SK-N-SH (cell line): ENCODE data around the gene GGT5. TPM values are rescaled to one million over a fixed set of nuclear protein-coding genes. Genes with fewer than 3 reads are reported as not detected.
A peak's percentile ranks its signal among the peaks of the same experiment; 100 is the strongest.
"Not testable (repeated sequence)": the region's sequence is repeated elsewhere in the genome, so short reads cannot be mapped to it uniquely, and the experiment has no call there.

Source experiments
- CTCF ChIA-PET: fragments of 300-600, 350-600 bp; formaldehyde crosslinking; extraction: SDS; loops from one replicate; lab custom pipeline; 2021; lab: Yijun Ruan, JAX
- POLR2A ChIA-PET: fragments of 350-600 bp; sonication (Branson Sonifier 250); formaldehyde crosslinking; extraction: SDS; loops from one replicate; lab custom pipeline; 2020; ENCODE audit warnings: antibody characterized with exemption, inconsistent platforms; lab: Yijun Ruan, JAX
- DNase-seq: peaks from one replicate; pipeline ENCODE4 v3.0.0; 2012
- H2AFZ ChIP-seq: fragments of 200-600 bp; sonication (generic); 2 replicates; pipeline ENCODE4 v1.8.1; 2016; ENCODE audit warnings: antibody characterized with exemption, mild to moderate bottlenecking, low read depth
- H3F3A ChIP-seq: fragments of 200-600 bp; sonication (generic); replicated peaks from 2 replicates; pipeline ENCODE3; 2016; ENCODE audit warnings: antibody characterized with exemption, mild to moderate bottlenecking; ENCODE audit not compliant: insufficient read depth
- H3K27ac ChIP-seq, 2 experiments: fragments of 200-500 bp in 1 of 2; fragments of 200-600 bp in 1 of 2; sonication (Bioruptor generic) in 1 of 2; sonication (generic), shearing (Covaris generic) in 1 of 2; 2 replicates each; pipeline versions ENCODE4 v1.5.1 to v1.6.1; 2014 to 2016; ENCODE audit warnings: low read depth in 2 of 2, inconsistent platforms in 1 of 2, low read length in 1 of 2, mild to moderate bottlenecking in 1 of 2, mixed read lengths in 1 of 2
- H3K27me3 ChIP-seq: fragments of 200-600 bp; sonication (generic), shearing (Covaris generic); 2 replicates; pipeline ENCODE4 v1.6.1; 2016; ENCODE audit warnings: mixed run types; ENCODE audit not compliant: insufficient read depth
- H3K36me3 ChIP-seq, 2 experiments: fragments of 200-500 bp in 1 of 2; fragments of 200-600 bp in 1 of 2; sonication (Bioruptor generic) in 1 of 2; sonication (generic) in 1 of 2; replicated peaks in 1 of 2; 2 replicates each; pipeline versions ENCODE3 to v1.5.1; 2014 to 2016; ENCODE audit warnings: low read length in 1 of 2, mild to moderate bottlenecking in 1 of 2; ENCODE audit not compliant: insufficient read depth in 2 of 2, control insufficient read depth in 1 of 2
- H3K4me1 ChIP-seq, 2 experiments: fragments of 200-500 bp in 1 of 2; fragments of 200-600 bp in 1 of 2; sonication (Bioruptor generic) in 1 of 2; sonication (generic), shearing (Covaris generic) in 1 of 2; 2 replicates each; pipeline versions ENCODE4 v1.5.1 to v1.6.1; 2014 to 2016; ENCODE audit warnings: low read depth in 1 of 2, low read length in 1 of 2, mixed run types in 1 of 2; ENCODE audit not compliant: insufficient read depth in 2 of 2, control insufficient read depth in 1 of 2
- H3K4me2 ChIP-seq: fragments of 200-600 bp; sonication (generic), shearing (Covaris generic); 2 replicates; pipeline ENCODE4 v1.6.1; 2017; ENCODE audit warnings: mixed run types
- H3K4me3 ChIP-seq, 2 experiments: fragments of 200-500 bp in 1 of 2; fragments of 200-600 bp in 1 of 2; sonication (Bioruptor generic) in 1 of 2; sonication (generic), shearing (Covaris generic) in 1 of 2; 2 replicates each; pipeline versions ENCODE4 v1.5.1 to v1.8.1; 2014 to 2016; ENCODE audit warnings: low read depth in 2 of 2, inconsistent platforms in 1 of 2, low read length in 1 of 2, mild to moderate bottlenecking in 1 of 2, mixed read lengths in 1 of 2, moderate library complexity in 1 of 2
- H3K79me2 ChIP-seq: fragments of 200-600 bp; sonication (generic); 2 replicates; pipeline ENCODE4 v1.8.1; 2017; ENCODE audit warnings: mild to moderate bottlenecking; ENCODE audit not compliant: insufficient read depth
- H3K9ac ChIP-seq: fragments of 200-600 bp; sonication (generic); 2 replicates; pipeline ENCODE4 v1.6.1; 2017; ENCODE audit warnings: mixed run types
- H3K9me2 ChIP-seq: fragments of 200-600 bp; sonication (generic); 2 replicates; pipeline ENCODE4 v1.6.1; 2017; ENCODE audit warnings: mixed run types
- H3K9me3 ChIP-seq: fragments of 200-600 bp; sonication (generic); 2 replicates; pipeline ENCODE4 v1.6.1; 2017; ENCODE audit warnings: mixed run types, mild to moderate bottlenecking, moderate library complexity
- H4K20me1 ChIP-seq: fragments of 200-600 bp; sonication (generic); 2 replicates; pipeline ENCODE4 v1.6.1; 2017; ENCODE audit warnings: mild to moderate bottlenecking, mixed run types; ENCODE audit not compliant: insufficient read depth
- RAD21 ChIP-seq: IDR thresholded peaks from 2 replicates; pipeline ENCODE4 v1.6.1; 2012; ENCODE audit warnings: mild to moderate bottlenecking, low read length
- SMC3 ChIP-seq: IDR thresholded peaks from 2 replicates; pipeline ENCODE4 v1.6.1; 2012; ENCODE audit warnings: low read depth, low read length, improper control_type of control experiment
- WGBS: methylation state at CpG from one replicate; pipeline ENCODE4 v1.1.6; 2017; ENCODE audit warnings: low lambda C conversion rate; 5-methylcytosine and 5-hydroxymethylcytosine counted together
- polyA plus RNA-seq, 3 experiments: library from polyadenylated mRNA; depleted of rRNA; stranded (reverse); fragments of >200 nt; gene quantifications; 2 replicates each; pipeline ENCODE4 v1.2.3, GENCODE V29; 2012
- TF ChIP-seq, protein P1 (sequence below): fragments of 200-600 bp; sonication (generic); IDR thresholded peaks from 2 replicates; pipeline ENCODE4 v1.6.1; 2017; ENCODE audit warnings: antibody characterized with exemption, mild to moderate bottlenecking, moderate library complexity

The GGT5 gene
- polyA plus RNA-seq, 1 of the 3 experiments (the other 2 are of a cell fraction) = 4.6 TPM

- WGBS = 40% methylated on average over 1 of the region's 10 CpGs
- DNase-seq = peak; percentile 69
- H3K36me3 ChIP-seq, H3K9me2 ChIP-seq, H3K9me3 ChIP-seq, H3F3A ChIP-seq, H3K4me3 ChIP-seq, H3K4me1 ChIP-seq, H4K20me1 ChIP-seq, H3K4me2 ChIP-seq, CTCF ChIA-PET, H3K27me3 ChIP-seq, H3K27ac ChIP-seq, H3K9ac ChIP-seq, H3K79me2 ChIP-seq, POLR2A ChIA-PET: not testable (repeated sequence)
- TF ChIP-seq, protein P1, sequence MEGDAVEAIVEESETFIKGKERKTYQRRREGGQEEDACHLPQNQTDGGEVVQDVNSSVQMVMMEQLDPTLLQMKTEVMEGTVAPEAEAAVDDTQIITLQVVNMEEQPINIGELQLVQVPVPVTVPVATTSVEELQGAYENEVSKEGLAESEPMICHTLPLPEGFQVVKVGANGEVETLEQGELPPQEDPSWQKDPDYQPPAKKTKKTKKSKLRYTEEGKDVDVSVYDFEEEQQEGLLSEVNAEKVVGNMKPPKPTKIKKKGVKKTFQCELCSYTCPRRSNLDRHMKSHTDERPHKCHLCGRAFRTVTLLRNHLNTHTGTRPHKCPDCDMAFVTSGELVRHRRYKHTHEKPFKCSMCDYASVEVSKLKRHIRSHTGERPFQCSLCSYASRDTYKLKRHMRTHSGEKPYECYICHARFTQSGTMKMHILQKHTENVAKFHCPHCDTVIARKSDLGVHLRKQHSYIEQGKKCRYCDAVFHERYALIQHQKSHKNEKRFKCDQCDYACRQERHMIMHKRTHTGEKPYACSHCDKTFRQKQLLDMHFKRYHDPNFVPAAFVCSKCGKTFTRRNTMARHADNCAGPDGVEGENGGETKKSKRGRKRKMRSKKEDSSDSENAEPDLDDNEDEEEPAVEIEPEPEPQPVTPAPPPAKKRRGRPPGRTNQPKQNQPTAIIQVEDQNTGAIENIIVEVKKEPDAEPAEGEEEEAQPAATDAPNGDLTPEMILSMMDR = peak; percentile 57
- TF ChIP-seq SMC3 (peak; percentile 57), RAD21 (peak; percentile 65)
- H2AFZ ChIP-seq = 0 out of 2 replicates have a peak overlapping the region, but pooled peaks have one; percentile 22
These were observed 14.6 kb upstream of the GGT5 start for GRCh38 chr22:24259459-24259858.

DNA sequence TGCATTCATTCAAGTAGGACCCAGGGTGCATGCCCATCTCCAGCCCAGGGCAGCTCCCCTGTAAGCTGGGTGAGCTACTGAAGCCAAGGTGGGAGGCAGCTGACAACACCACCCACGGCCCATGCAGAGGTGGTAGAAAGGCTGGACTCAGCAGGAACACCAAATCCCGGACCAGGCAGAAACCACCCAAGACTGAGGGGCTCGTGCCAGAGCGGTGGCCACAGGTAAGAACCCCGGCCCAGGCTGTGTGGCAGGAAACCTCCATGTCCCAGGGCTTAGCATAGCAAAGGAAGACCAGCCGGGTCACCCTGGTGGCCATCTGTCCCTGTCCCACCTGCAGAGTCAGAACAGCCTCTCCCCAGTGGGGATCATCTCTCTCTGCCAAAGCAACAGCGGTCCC, 11.9 kb upstream of the GGT5 start:
- WGBS = 93% methylated on average over 5 of the region's 7 CpGs
- H3K27ac ChIP-seq, H3K4me3 ChIP-seq, H3K79me2 ChIP-seq, H4K20me1 ChIP-seq, H3F3A ChIP-seq, H3K9me2 ChIP-seq, DNase-seq, POLR2A ChIA-PET, H3K27me3 ChIP-seq, H3K36me3 ChIP-seq, H3K9ac ChIP-seq, H2AFZ ChIP-seq, H3K9me3 ChIP-seq, CTCF ChIA-PET, H3K4me1 ChIP-seq, H3K4me2 ChIP-seq: not testable (repeated sequence)

- 94% methylated on average over 3 of the region's 13 CpGs for WGBS
- H3K4me3 ChIP-seq, H3K4me1 ChIP-seq, H3K4me2 ChIP-seq, H4K20me1 ChIP-seq, CTCF ChIA-PET, H3F3A ChIP-seq, H3K9me3 ChIP-seq, H3K9ac ChIP-seq, H3K36me3 ChIP-seq, DNase-seq, H3K79me2 ChIP-seq, H2AFZ ChIP-seq, H3K27me3 ChIP-seq, POLR2A ChIA-PET, H3K9me2 ChIP-seq, H3K27ac ChIP-seq: not testable (repeated sequence)
These were observed 11.3 kb upstream of the GGT5 start for GRCh38 chr22:24256136-24256535.

DNA sequence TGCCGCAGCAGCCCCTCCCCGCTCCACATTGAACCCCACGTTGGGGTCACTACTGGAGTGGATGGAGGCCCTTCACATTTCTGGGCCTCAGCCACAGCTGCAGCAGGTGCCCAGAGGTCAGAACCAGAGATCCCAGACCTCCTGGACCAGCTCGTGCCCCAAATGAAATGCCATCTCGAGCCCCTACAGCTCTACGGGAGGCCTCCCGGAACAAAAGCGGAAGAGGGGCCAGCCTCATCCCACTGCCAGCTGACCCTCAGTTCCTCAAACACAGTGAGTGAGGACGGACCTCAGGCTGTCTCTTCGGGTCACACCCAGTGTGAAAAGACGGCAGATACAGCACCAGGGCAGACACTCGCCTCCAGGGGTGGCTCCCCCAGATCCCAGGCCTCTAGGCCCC, 8.2 kb upstream of the GGT5 start:
- H3K36me3 ChIP-seq, H3K9me3 ChIP-seq, H3K9me2 ChIP-seq, H3K27ac ChIP-seq, DNase-seq, H4K20me1 ChIP-seq, H3K27me3 ChIP-seq, H3K4me2 ChIP-seq, H2AFZ ChIP-seq, H3K4me3 ChIP-seq, H3K4me1 ChIP-seq, POLR2A ChIA-PET, H3K79me2 ChIP-seq, H3K9ac ChIP-seq, H3F3A ChIP-seq: not testable (repeated sequence)
- 88% methylated on average over 4 of the region's 12 CpGs for WGBS
- CTCF ChIA-PET = interaction anchor here (1.2 kb wide), 1 partner anchor 63 kb away, joined by 3 read pairs; no protein-coding TSS in a partner anchor

GRCh38 chr22:24251286-24251685, 6.4 kb upstream of the GGT5 start:
- peaks cover 0 to 14% of the 10 kb centered on the region in 2 experiments; a peak in 1 of 4 replicates for H3K4me1 ChIP-seq
- H3F3A ChIP-seq, H3K4me2 ChIP-seq, H3K27ac ChIP-seq, H3K4me3 ChIP-seq, H3K36me3 ChIP-seq, DNase-seq, CTCF ChIA-PET, H2AFZ ChIP-seq, H3K9ac ChIP-seq, H3K79me2 ChIP-seq, H3K9me2 ChIP-seq, H3K9me3 ChIP-seq, POLR2A ChIA-PET, H3K27me3 ChIP-seq, H4K20me1 ChIP-seq: not testable (repeated sequence)
- whole genome bisulfite sequencing = no CpG with 5 or more reads among the region's 28 CpGs

GRCh38 chr22:24249413-24249812, 4.5 kb upstream of the GGT5 start:
- H2AFZ ChIP-seq, H4K20me1 ChIP-seq, H3K9me2 ChIP-seq, H3K9me3 ChIP-seq, DNase-seq, H3F3A ChIP-seq, H3K79me2 ChIP-seq, H3K9ac ChIP-seq, H3K27me3 ChIP-seq, H3K27ac ChIP-seq, H3K4me2 ChIP-seq, H3K4me3 ChIP-seq, POLR2A ChIA-PET, H3K36me3 ChIP-seq: not testable (repeated sequence)
- CTCF ChIA-PET = interaction anchor here (1.0 kb wide), 1 partner anchor 60 kb away, joined by 4 read pairs; no protein-coding TSS in a partner anchor
- WGBS = 94% methylated on average over 2 of the region's 8 CpGs
- H3K4me1 ChIP-seq = peaks cover 11 to 29% of the 10 kb centered on the region in 2 experiments; a peak in 2 of 4 replicates
